ENCODE data around the gene TMEM86A.
"Not testable (repeated sequence)": the region's sequence is repeated elsewhere in the genome, so short reads cannot be mapped to it uniquely, and the experiment has no call there.

GRCh38 chr11:18672209-18672608, 26.4 kb upstream of the TMEM86A start:
- not testable (repeated sequence) for TF ChIP-seq CTCF (conservative IDR thresholded peaks at IDR 0.05; ENCODE audit: low read depth, low read length); RAD21 (IDR thresholded peaks at IDR 0.05; ENCODE audit: low read length); BHLHE40 (IDR thresholded peaks at IDR 0.05; ENCODE audit: low read depth, low read length); USF2 (IDR thresholded peaks at IDR 0.05; ENCODE audit: low read depth, low read length); SMC3 (IDR thresholded peaks at IDR 0.05; ENCODE audit: low read depth, low read length)

All from IMR-90 (cell line).